ENCODE results near the gene EFCAB8.

The EFCAB8 gene

DNA sequence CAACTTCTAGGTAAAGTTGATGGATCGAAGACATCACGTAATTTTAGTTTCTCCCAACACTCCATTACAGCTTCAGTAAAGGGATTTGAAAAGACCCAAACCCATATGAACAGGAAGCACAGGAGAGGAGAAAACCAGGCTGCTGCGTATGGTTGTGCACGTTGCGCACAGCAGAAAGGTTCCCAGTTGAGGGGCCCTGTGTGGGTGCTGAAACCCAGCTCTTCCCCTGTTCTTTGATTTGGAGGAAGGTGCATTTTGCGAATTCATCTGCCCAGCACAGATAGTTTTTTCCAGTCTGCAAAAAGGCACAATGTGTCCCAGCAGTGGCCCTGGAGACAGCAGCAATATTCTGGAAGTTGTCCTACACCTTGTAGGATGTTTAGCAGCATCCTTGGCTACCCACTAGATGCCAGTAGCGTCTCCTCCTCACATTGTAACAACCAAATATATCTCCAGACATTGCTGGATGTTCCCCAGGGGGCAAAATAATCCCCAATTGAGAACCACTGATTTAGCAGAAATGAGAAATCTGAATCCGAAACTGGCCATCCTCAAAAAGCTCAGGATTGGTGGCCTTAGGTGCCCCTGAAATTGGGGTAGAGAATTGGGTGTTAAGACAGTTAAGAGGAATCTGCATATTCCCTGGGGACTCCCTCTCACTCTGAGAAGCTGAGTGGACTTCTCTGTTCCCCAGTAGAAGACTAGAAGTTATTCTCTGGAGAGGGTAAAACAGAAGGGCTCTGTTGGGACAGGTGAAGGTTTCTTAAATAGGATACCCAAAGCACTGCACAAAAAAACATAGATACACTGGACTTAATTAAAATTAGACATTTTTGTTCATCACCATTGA lies 133.3 kb downstream of the EFCAB8 start:
- Histone ChIP-seq H3K27ac (ENCODE audit: low read length) (no peak overlapping the region), H3K79me2 (ENCODE audit: low read length) (no peaks in the 10 kb centered on the region), H3K36me3 (replicated peaks; ENCODE audit: insufficient read depth, low read length) (no peaks in the 10 kb centered on the region), H3K27me3 (replicated peaks; ENCODE audit: insufficient read depth, low read length) (no peaks in the 10 kb centered on the region), H3K9ac (ENCODE audit: low read length) (no peak overlapping the region), H2AFZ (ENCODE audit: low read length) (no peak overlapping the region), H3K9me3 (replicated peaks; ENCODE audit: insufficient read depth, low read length) (no peaks in the 10 kb centered on the region), H3F3A (ENCODE audit: insufficient read depth, low read length) (0 out of 2 replicates have a peak, but pooled peaks cover 3% of the 10 kb centered on the region), H3K4me3 (ENCODE audit: low read length) (no peak overlapping the region), H3K9me2 (replicated peaks; ENCODE audit: insufficient read depth, low read length) (no peaks in the 10 kb centered on the region), H3K4me2 (ENCODE audit: low read depth, low read length) (no peak overlapping the region), H3K4me1 (ENCODE audit: low read length) (peaks cover 5% of the 10 kb centered on the region), H4K20me1 (ENCODE audit: insufficient read depth, low read length) (no peaks in the 10 kb centered on the region)
- TF ChIP-seq, protein P1, sequence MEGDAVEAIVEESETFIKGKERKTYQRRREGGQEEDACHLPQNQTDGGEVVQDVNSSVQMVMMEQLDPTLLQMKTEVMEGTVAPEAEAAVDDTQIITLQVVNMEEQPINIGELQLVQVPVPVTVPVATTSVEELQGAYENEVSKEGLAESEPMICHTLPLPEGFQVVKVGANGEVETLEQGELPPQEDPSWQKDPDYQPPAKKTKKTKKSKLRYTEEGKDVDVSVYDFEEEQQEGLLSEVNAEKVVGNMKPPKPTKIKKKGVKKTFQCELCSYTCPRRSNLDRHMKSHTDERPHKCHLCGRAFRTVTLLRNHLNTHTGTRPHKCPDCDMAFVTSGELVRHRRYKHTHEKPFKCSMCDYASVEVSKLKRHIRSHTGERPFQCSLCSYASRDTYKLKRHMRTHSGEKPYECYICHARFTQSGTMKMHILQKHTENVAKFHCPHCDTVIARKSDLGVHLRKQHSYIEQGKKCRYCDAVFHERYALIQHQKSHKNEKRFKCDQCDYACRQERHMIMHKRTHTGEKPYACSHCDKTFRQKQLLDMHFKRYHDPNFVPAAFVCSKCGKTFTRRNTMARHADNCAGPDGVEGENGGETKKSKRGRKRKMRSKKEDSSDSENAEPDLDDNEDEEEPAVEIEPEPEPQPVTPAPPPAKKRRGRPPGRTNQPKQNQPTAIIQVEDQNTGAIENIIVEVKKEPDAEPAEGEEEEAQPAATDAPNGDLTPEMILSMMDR (IDR thresholded peaks at IDR 0.05; ENCODE audit: low read length) = no peak
- TF ChIP-seq EZH2 (optimal IDR thresholded peaks at IDR 0.05; ENCODE audit: low read depth, low read length) = no peak
- no peak for TF ChIP-seq EZH2phosphoT487 (IDR thresholded peaks at IDR 0.05; ENCODE audit: low read length)
- DNase-seq = no peak

DNA sequence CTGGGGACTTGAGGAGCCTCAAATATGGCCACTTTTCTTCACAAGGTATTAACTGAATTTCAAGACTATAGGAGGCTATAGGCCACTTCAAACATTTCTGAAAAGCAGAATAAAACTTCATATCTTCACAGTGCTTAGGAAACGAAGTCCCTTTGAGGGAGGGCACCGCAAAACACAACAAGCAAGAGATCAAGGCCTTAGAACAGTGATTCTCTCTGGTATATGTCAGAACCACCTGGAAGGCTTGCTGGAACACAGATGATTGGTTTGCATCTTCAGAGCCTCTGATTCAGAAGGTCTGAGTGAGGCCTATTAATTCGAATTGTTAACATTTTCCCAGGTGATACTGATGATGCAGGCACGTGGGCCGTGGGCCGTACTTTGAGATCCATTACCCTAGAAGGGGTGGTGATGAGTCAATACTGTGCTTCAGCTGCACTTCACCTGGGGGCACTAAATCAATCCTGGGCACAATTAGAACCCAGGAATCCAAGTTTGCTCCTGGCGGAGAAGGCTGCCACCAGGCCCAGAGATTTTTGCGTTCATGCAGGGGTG lies 134.8 kb downstream of the EFCAB8 start:
- no peak overlapping the region for H2AFZ ChIP-seq (ENCODE audit: low read length)
- no peaks in the 10 kb centered on the region for H3K9me3 ChIP-seq (replicated peaks; ENCODE audit: insufficient read depth, low read length)

DNA sequence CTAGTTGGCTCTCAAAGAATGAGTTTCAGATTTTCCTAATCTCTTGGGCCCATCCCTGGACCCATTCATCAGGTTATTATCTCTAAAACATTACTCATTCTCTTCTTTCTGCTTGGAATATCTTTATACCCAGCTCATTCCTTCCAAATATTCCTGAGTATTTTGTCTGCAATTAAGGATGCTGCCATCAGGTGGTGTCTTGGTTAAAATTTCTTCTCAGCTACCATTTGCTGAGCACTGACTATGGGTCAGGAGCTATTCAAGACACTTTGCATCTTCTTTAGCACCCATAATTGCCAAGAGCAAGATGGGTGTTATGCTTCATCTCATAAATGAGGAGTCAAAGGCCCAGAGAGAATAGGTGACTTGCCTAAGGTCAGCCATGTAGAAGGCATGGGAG lies 137.1 kb downstream of the EFCAB8 start:
- H4K20me1 ChIP-seq (ENCODE audit: insufficient read depth, low read length) = no peaks in the 10 kb centered on the region
- H3K9me2 ChIP-seq (replicated peaks; ENCODE audit: insufficient read depth, low read length) = no peaks in the 10 kb centered on the region
- TF ChIP-seq EZH2 (optimal IDR thresholded peaks at IDR 0.05; ENCODE audit: low read depth, low read length) = no peak
- TF ChIP-seq EZH2phosphoT487 (IDR thresholded peaks at IDR 0.05; ENCODE audit: low read length) = no peak
- TF ChIP-seq, protein P1 (IDR thresholded peaks at IDR 0.05; ENCODE audit: low read length) = peak; percentile 14; the same call in 1 of the 2 replicates
- H3K9me3 ChIP-seq (replicated peaks; ENCODE audit: insufficient read depth, low read length) = no peaks in the 10 kb centered on the region
- 0 out of 2 replicates have a peak, but pooled peaks cover 7% of the 10 kb centered on the region for H3F3A ChIP-seq (ENCODE audit: insufficient read depth, low read length)
- no peak overlapping the region for H3K27ac ChIP-seq (ENCODE audit: low read length)
- H3K9ac ChIP-seq (ENCODE audit: low read length) = no peak overlapping the region
- DNase-seq = no peak
- no peak overlapping the region for H3K4me2 ChIP-seq (ENCODE audit: low read depth, low read length)
- no peak overlapping the region for H3K4me3 ChIP-seq (ENCODE audit: low read length)
- H3K79me2 ChIP-seq (ENCODE audit: low read length) = no peaks in the 10 kb centered on the region
- no peaks in the 10 kb centered on the region for H3K36me3 ChIP-seq (replicated peaks; ENCODE audit: insufficient read depth, low read length)
- no peaks in the 10 kb centered on the region for H3K27me3 ChIP-seq (replicated peaks; ENCODE audit: insufficient read depth, low read length)
- H3K4me1 ChIP-seq (ENCODE audit: low read length) = peaks cover 14% of the 10 kb centered on the region
- H2AFZ ChIP-seq (ENCODE audit: low read length) = no peak overlapping the region

More for the DNA sequence above, 134.8 kb downstream of the EFCAB8 start:
- Histone ChIP-seq H3K4me1 (ENCODE audit: low read length) (peaks cover 14% of the 10 kb centered on the region), H3K27ac (ENCODE audit: low read length) (no peak overlapping the region), H4K20me1 (ENCODE audit: insufficient read depth, low read length) (no peaks in the 10 kb centered on the region), H3F3A (ENCODE audit: insufficient read depth, low read length) (0 out of 2 replicates have a peak, but pooled peaks cover 7% of the 10 kb centered on the region), H3K27me3 (replicated peaks; ENCODE audit: insufficient read depth, low read length) (no peaks in the 10 kb centered on the region), H3K4me3 (ENCODE audit: low read length) (no peak overlapping the region), H3K36me3 (replicated peaks; ENCODE audit: insufficient read depth, low read length) (no peaks in the 10 kb centered on the region), H3K79me2 (ENCODE audit: low read length) (no peaks in the 10 kb centered on the region), H3K9me2 (replicated peaks; ENCODE audit: insufficient read depth, low read length) (no peaks in the 10 kb centered on the region), H3K4me2 (ENCODE audit: low read depth, low read length) (no peak overlapping the region), H3K9ac (ENCODE audit: low read length) (no peak overlapping the region)
- no peak for DNase-seq
- TF ChIP-seq, protein P1 (IDR thresholded peaks at IDR 0.05; ENCODE audit: low read length) = no peak
- TF ChIP-seq EZH2phosphoT487 (IDR thresholded peaks at IDR 0.05; ENCODE audit: low read length) = no peak
- TF ChIP-seq EZH2 (optimal IDR thresholded peaks at IDR 0.05; ENCODE audit: low read depth, low read length) = no peak
